Endothelial cell of umbilical vein (primary cell): Measurements from ENCODE around the gene MGAT5.

Source experiments
- CTCF ChIP-seq, 2 donors: IDR thresholded peaks; 1 replicate in 1 of 2; 2 replicates in 1 of 2; pipeline ENCODE4 v1.5.1; 2011; ENCODE audit warnings: low read length in 2 of 2, mild to moderate bottlenecking in 2 of 2, moderate library complexity in 2 of 2, control low read depth in 1 of 2, inconsistent platforms in 1 of 2, low read depth in 1 of 2; ENCODE audit not compliant: insufficient read depth in 1 of 2; ENCODE audit errors: extremely low read depth in 1 of 2
- EZH2 ChIP-seq: IDR thresholded peaks from 2 replicates; pipeline ENCODE4 v1.6.1; 2012; ENCODE audit warnings: borderline replicate concordance, low read depth, mild to moderate bottlenecking, moderate library complexity, low read length, inconsistent platforms; ENCODE audit not compliant: severe bottlenecking
- FOS ChIP-seq: IDR thresholded peaks from 2 replicates; pipeline ENCODE4 v1.6.1; 2011; ENCODE audit warnings: mild to moderate bottlenecking, low read length, moderate library complexity, borderline replicate concordance; ENCODE audit not compliant: insufficient read depth
- JUN ChIP-seq: IDR thresholded peaks from 2 replicates; pipeline ENCODE4 v1.6.1; 2011; ENCODE audit warnings: borderline replicate concordance, low read depth; ENCODE audit not compliant: insufficient read length, insufficient read depth
- MAX ChIP-seq: IDR thresholded peaks from 2 replicates; pipeline ENCODE4 v1.6.1; 2011; ENCODE audit not compliant: insufficient read depth, insufficient read length
- POLR2A ChIP-seq: IDR thresholded peaks from 2 replicates; pipeline ENCODE4 v1.6.1; 2012; ENCODE audit warnings: low read depth, mild to moderate bottlenecking, control low read depth, low read length
- POLR2AphosphoS5 ChIP-seq: IDR thresholded peaks from 2 replicates; pipeline ENCODE4 v1.6.1; 2012; ENCODE audit warnings: low read depth, mild to moderate bottlenecking, control low read depth, low read length, moderate library complexity; ENCODE audit not compliant: insufficient read depth

GRCh38 chr2:134429886-134430285, 176.0 kb downstream of the MGAT5 start:
- TF ChIP-seq POLR2A = no peak
- no peak for TF ChIP-seq CTCF (IDR thresholded peaks at IDR 0.05; ENCODE audit: extremely low read depth in 1 of 2, insufficient read depth in 1 of 2, low read depth in 1 of 2, low read length in 2 of 2)
- TF ChIP-seq FOS = no peak
- no peak for TF ChIP-seq POLR2AphosphoS5
- TF ChIP-seq EZH2 = no peak
- TF ChIP-seq MAX = no peak
- no peak for TF ChIP-seq JUN
